ENCODE measurements around the gene DAB2IP.
A peak's percentile ranks its signal among the peaks of the same experiment; 100 is the strongest.
"Not testable (repeated sequence)": the region's sequence is repeated elsewhere in the genome, so short reads cannot be mapped to it uniquely, and the experiment has no call there.

The DAB2IP gene

DNA sequence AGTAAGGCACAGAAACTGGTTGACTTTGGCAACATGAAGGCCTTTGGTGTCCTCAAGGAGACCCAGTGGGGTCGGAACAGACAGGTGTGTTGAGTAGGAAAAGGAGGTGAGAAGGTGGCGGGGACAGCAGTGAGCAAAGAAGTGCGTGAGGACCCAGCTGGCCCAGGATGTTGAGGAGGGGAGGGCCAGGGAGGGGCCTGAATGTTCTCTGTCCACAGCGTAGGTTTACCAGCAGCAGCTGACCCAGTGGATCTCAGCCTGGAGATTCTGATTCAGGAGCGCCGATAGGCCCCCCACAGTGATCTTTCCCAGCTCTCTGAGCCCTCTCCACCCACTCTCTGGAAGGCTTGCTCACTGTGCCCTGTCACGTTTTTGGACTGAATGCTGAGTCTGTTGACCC is 88.5 kb downstream of the DAB2IP start:
- H3K4me3 ChIP-seq (ENCODE audit: low read depth, low read length): no peak overlapping the region
- no peak for DNase-seq (ENCODE audit: low read depth)
- TF ChIP-seq CTCF (IDR thresholded peaks at IDR 0.05; ENCODE audit: control insufficient read depth, extremely low read depth, insufficient read depth): no peak

GRCh38 chr9:121741228-121741918 is 89.9 kb downstream of the DAB2IP start:
- no peak for DNase-seq (ENCODE audit: low read depth)
- H3K4me3 ChIP-seq (ENCODE audit: low read depth, low read length): no peak overlapping the region
- no peak for TF ChIP-seq CTCF (IDR thresholded peaks at IDR 0.05; ENCODE audit: control insufficient read depth, extremely low read depth, insufficient read depth)

GRCh38 chr9:121741919-121742283 is 90.5 kb downstream of the DAB2IP start:
- DNase-seq (ENCODE audit: low read depth); H3K4me3 ChIP-seq (ENCODE audit: low read depth, low read length): not testable (repeated sequence)

- no peak for TF ChIP-seq CTCF (IDR thresholded peaks at IDR 0.05; ENCODE audit: control insufficient read depth, extremely low read depth, insufficient read depth)
- DNase-seq (ENCODE audit: low read depth): no peak
- H3K4me3 ChIP-seq (ENCODE audit: low read depth, low read length): no peak overlapping the region; the same call in 1 of the 2 replicates
Measured at GRCh38 chr9:121742923-121743322, 91.5 kb downstream of the DAB2IP start.

DNA sequence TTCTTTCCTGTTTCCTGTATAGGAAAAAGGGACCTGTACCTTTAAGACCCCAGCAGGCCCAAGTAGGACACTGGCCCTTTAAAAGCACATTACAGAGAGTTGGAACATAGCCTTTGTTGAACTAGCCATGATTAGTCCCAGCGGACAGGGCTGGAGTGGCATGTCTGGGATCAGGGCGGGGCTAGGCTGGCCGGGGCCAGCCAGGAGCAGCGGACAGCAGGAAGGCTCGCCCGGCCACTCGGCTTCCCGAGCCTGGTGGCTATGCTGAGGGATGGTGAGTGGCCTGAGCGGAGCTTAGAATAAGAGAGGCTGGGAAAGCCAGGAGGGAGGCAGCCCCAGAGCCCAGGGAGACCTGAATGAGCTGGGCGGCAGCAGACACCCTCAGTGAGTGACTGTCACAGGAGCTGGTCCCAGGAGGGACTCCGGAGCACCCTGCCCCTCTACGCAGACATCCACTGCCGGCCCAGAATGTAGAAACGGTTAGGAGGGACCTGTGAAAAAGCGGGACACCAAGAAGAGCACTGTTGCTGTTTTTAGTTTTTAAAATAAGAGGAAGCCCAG is 92.1 kb downstream of the DAB2IP start:
- DNase-seq (ENCODE audit: low read depth): peak; percentile 82
- TF ChIP-seq CTCF (IDR thresholded peaks at IDR 0.05; ENCODE audit: control insufficient read depth, extremely low read depth, insufficient read depth): no peak
- peak overlapping the region; percentile 48 for H3K4me3 ChIP-seq (ENCODE audit: low read depth, low read length)

DNA sequence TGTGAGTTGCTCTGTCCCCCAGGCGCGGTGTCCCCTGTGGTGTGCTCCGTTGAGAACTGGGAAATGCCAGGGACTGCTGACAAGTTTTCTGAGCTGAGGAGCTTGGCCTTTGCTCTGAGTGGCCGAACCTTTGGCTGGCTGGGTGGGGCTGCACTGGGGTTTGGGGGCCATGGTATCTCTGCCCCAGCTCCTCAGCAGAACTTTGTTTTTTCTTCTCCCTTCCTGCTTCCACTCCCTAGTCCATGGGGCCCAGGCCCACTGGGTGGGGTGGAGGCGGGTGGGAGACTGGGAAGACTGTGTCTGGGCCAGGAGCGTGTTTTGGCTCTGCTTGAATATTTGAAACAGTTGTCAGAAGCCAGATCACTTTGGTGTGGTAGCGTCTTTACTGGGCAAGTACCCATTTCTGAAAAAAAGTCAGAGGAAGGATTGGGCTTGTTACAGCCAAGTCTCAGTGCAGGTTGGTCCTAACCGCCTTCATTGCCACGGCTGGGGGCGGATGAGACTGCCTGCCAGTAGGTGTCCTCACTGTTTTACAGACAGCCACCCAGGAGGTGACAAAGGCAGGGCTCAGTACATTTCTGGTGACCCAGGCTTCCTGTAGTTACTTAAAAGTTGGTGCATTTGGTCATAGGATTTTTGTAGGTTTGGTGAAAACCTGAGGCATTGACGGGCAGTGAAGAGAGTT is 92.7 kb downstream of the DAB2IP start:
- peak; percentile 33 for DNase-seq (ENCODE audit: low read depth)
- peak overlapping the region; percentile 48 for H3K4me3 ChIP-seq (ENCODE audit: low read depth, low read length)
- TF ChIP-seq CTCF (IDR thresholded peaks at IDR 0.05; ENCODE audit: control insufficient read depth, extremely low read depth, insufficient read depth): peak; percentile 88

DNA sequence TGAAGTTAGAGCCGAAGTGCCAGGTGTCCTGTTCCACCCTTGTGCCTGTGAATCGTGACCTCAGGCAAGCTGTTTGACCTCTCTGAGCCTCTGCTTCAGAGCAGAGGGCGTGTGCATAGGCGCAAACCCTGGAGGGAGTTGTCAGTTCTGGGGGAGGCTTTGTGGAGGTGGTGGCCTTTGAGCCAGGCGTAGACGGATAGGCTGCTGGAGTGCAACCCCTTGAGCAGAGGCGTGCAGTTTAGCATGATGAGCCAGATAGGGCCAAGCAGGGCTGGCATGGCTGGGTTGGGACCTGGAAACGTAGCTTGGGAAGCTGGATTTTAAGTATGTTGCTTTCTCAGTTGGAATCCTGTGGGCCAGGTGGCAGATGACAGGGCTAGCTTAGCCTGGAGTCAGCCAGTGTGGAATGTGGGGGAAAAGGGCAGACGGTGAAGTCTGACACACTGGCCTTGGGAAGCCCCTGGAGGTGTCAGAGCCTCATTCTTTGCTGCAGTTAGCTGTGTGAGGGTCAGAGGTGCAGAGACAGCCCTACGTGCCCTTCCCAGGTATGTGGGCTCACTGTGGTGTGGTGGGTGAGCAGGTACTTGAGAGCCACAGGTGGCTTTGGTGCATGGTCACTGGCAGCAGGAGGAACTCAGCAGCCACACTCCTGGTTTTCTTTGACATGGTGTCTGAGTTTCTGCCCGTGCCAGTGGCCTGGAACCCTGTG is 93.4 kb downstream of the DAB2IP start:
- no peak for TF ChIP-seq CTCF (IDR thresholded peaks at IDR 0.05; ENCODE audit: control insufficient read depth, extremely low read depth, insufficient read depth)
- no peak for DNase-seq (ENCODE audit: low read depth)
- no peak overlapping the region for H3K4me3 ChIP-seq (ENCODE audit: low read depth, low read length)
